Testis (tissue), 2 donors: Measurements from ENCODE around the gene TTC31.

Source experiments
- CTCF ChIP-seq, 3 experiments: fragments of 450-650 bp in 2 of 3; fragments of 200-600 bp in 1 of 3; sonication (generic) in 1 of 3; IDR thresholded peaks; one replicate each; pipeline ENCODE4 v1.5.1; 2016 to 2019; ENCODE audit warnings: antibody characterized with exemption in 3 of 3, mild to moderate bottlenecking in 2 of 3, moderate library complexity in 1 of 3
- POLR2A ChIP-seq: fragments of 450-650 bp; IDR thresholded peaks from one replicate; pipeline ENCODE4 v1.6.1; 2017; ENCODE audit warnings: antibody characterized with exemption, mild to moderate bottlenecking, moderate library complexity

GRCh38 chr2:74474481-74474880 is 8.4 kb upstream of the TTC31 start:
- no peak for TF ChIP-seq CTCF (IDR thresholded peaks at IDR 0.05)
- TF ChIP-seq POLR2A, result no peak
